Large intestine (tissue), 3 donors: ENCODE data around the gene FAM110D. TPM values are rescaled to one million over a fixed set of nuclear protein-coding genes. Genes with fewer than 3 reads are reported as not detected.
A peak's percentile ranks its signal among the peaks of the same experiment; 100 is the strongest.

Source experiments
- DNase-seq, 2 donors: peaks; one replicate each; pipeline versions ENCODE4 v3.0.0 to v3.0.0-alpha.2; 2013
- H3K27ac ChIP-seq: one replicate; pipeline ENCODE4 v1.5.1; 2013; ENCODE audit warnings: low read length
- H3K27me3 ChIP-seq: 2 replicates; pipeline ENCODE4 v1.6.1; 2013; ENCODE audit warnings: low read length; ENCODE audit not compliant: control insufficient read depth, insufficient read depth
- H3K36me3 ChIP-seq: 2 replicates; pipeline ENCODE4 v1.6.1; 2013; ENCODE audit warnings: low read length; ENCODE audit not compliant: control insufficient read depth, insufficient read depth
- H3K4me1 ChIP-seq: one replicate; pipeline ENCODE4 v1.6.1; 2013; ENCODE audit warnings: low read length; ENCODE audit not compliant: control insufficient read depth, insufficient read depth
- H3K4me3 ChIP-seq: one replicate; pipeline ENCODE4 v1.5.1; 2013; ENCODE audit warnings: low read length
- H3K9me3 ChIP-seq: one replicate; pipeline ENCODE4 v1.6.1; 2013; ENCODE audit warnings: mild to moderate bottlenecking, low read depth, low read length, moderate library complexity; ENCODE audit not compliant: control insufficient read depth
- WGBS: methylation state at CpG from one replicate; pipeline ENCODE4 v1.1.5; 2013; ENCODE audit warnings: low lambda C conversion rate; ENCODE audit not compliant: insufficient coverage; 5-methylcytosine and 5-hydroxymethylcytosine counted together
- polyA plus RNA-seq: library from polyadenylated mRNA; unstranded; fragments of 120-200 nt; gene quantifications from one replicate; pipeline ENCODE4 v1.2.1, GENCODE V29; 2013

Gene FAM110D
- polyA plus RNA-seq, 1 donor, result 0.51 TPM

- no CpG with 5 or more reads among the region's 7 CpGs for WGBS
These were observed 30.9 kb downstream of the FAM110D start for GRCh38 chr1:26189751-26190275.

DNA sequence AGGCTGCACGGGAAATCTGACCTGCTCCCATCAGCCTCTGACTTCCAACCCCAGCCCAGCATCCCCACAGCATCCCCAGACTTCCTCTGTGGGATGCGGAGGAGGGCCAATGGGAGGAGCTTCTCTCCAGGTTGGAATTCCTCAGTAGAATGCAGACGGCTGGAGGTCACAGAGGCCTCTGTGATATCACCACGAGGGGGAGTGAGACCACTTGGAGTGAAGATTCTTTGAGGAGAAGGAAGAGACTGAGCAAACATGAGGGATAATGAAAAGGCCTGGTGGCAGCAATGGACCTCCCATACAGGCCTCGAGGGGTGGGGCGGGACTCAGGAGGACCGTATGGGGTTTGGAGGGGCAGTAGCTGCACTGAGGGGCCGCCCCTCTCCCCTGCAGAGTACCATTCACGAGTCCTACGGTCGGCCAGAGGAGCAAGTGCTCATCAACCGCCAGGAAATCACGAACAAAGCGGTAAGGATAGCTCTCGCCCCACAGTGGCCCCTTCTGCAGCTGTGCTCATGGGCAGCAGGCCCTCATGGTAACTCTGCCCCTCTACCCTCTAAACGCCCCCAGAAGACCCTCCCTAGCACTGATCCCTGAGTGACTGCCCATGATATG lies 31.6 kb downstream of the FAM110D start, which contains the start of gene CATSPER4:
CATSPER4 (plus strand) TSS at position 230 of the 615 bp plus-strand sequence; CDS start at position 256, 26 bp downstream.
- no peaks in the 10 kb centered on the region for H3K27me3 ChIP-seq
- no peaks in the 10 kb centered on the region for H3K4me1 ChIP-seq
- WGBS, result no CpG with 5 or more reads among the region's 16 CpGs
- peaks cover 29% of the 10 kb centered on the region for H3K36me3 ChIP-seq
- no peak within 1 kb of the TSS for H3K4me3 ChIP-seq
- no peak within 1 kb of the TSS for H3K27ac ChIP-seq
- H3K9me3 ChIP-seq, result no peaks in the 10 kb centered on the region
- DNase-seq, result peak in 1 of 2 donors; percentile 25

More at GRCh38 chr1:26189751-26190275, 30.9 kb downstream of the FAM110D start:
- Histone ChIP-seq H3K9me3 (no peaks in the 10 kb centered on the region), H3K4me3 (no peak overlapping the region), H3K4me1 (no peaks in the 10 kb centered on the region), H3K27me3 (no peaks in the 10 kb centered on the region), H3K27ac (no peak overlapping the region), H3K36me3 (peaks cover 29% of the 10 kb centered on the region)
- no peak for DNase-seq

DNA sequence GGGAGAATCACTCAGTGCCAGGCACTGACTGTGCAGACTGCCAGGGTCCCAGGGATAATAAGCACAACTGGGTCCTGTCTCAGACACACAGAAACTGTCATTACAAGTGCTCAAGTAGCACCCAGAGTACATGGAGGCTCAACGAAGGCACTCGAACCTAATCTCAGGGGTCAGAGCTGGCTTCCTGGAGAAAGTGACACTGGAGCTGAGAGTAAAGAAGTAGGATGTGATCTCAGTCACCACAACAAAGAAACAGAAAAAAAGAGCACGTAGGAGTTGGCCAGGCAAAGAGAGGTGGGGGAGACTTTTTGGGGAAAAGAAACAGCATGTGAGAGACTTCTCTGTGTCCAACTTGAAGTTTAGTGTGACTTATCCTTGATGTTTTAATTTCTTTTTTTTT lies 32.9 kb downstream of the FAM110D start:
- Histone ChIP-seq H3K36me3 (peaks cover 26% of the 10 kb centered on the region), H3K27me3 (no peaks in the 10 kb centered on the region), H3K4me1 (no peaks in the 10 kb centered on the region), H3K9me3 (no peaks in the 10 kb centered on the region), H3K4me3 (no peak overlapping the region), H3K27ac (no peak overlapping the region)
- no peak for DNase-seq
- WGBS, result no CpG with 5 or more reads among the region's 3 CpGs

DNA sequence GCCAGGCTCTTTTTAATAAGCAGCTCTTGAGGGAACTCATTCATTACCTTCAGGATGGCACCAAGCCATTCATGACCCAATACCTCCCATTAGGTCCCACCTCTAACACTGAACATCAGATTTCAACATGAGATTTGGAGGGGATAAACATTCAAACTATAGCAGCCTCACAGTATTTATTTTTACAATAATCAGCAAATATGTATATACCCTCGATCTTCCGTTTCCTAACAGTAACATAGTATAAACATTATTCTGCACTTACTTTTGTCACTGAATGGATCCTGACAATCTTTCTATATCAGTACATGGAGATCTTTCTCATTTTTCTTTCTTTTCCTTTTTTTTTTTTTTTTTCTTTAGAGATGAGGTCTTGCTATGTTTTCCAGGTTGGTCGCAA lies 36.9 kb downstream of the FAM110D start:
- Histone ChIP-seq H3K4me3 (no peak overlapping the region), H3K9me3 (no peaks in the 10 kb centered on the region), H3K27me3 (peaks cover 2% of the 10 kb centered on the region), H3K36me3 (no peaks in the 10 kb centered on the region), H3K4me1 (no peaks in the 10 kb centered on the region), H3K27ac (no peak overlapping the region)
- no peak for DNase-seq
- WGBS, result 95% methylated on average over 2 of the region's 3 CpGs

DNA sequence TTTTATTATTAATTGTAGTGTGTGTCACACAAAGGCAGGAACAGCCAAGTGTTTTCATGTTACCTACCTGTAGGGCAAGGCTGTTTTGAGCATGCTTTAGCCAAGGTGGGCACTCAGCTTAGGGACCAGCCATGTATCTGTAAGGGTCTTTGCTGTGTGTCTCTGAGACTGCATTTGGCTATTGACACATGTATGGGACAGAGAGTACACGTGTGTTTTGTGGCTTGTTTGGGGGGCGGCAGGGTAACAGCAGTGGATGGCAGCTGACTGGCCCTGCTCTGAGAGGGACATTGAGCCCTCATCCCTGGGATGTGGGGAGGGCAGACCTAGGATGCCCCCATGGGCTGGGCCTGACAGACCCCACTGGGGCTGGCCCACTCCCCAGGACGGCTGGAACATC lies 38.4 kb downstream of the FAM110D start:
- Histone ChIP-seq H3K9me3 (no peaks in the 10 kb centered on the region), H3K4me1 (peaks cover 5% of the 10 kb centered on the region), H3K27me3 (peaks cover 5% of the 10 kb centered on the region), H3K27ac (no peak overlapping the region), H3K36me3 (no peaks in the 10 kb centered on the region), H3K4me3 (no peak overlapping the region)
- no peak for DNase-seq
- no CpG with 5 or more reads among the region's 3 CpGs for WGBS

- no peak for DNase-seq
- H3K27me3 ChIP-seq, result peaks cover 9% of the 10 kb centered on the region
- no peaks in the 10 kb centered on the region for H3K36me3 ChIP-seq
- no peaks in the 10 kb centered on the region for H3K9me3 ChIP-seq
- H3K4me1 ChIP-seq, result peaks cover 5% of the 10 kb centered on the region
- WGBS, result no CpG with 5 or more reads among the region's 11 CpGs
- no peak overlapping the region for H3K4me3 ChIP-seq
- no peak overlapping the region for H3K27ac ChIP-seq
These were observed 38.9 kb downstream of the FAM110D start for GRCh38 chr1:26197813-26198212.

DNA sequence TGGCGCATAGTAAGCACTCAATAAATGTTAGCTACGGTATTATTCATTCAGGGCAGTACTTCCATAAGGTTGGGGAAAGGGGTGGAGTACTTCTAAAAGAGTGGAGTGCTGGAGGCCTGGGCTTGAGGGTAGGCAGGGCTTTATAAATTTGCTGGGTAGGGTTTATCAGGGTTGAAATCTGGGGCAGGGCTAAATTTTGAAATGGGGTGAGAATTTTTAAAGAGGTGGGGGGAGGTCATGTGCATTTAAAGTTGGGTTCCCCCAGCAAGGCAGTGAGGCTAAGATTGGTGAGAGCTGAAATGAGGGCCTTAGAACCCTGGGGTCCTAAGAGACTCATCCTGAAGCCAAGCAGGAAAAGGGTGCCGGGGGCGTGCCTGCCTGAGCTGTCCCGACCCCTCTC lies 41.5 kb downstream of the FAM110D start:
- Histone ChIP-seq H3K4me1 (peaks cover 5% of the 10 kb centered on the region), H3K36me3 (no peaks in the 10 kb centered on the region), H3K27ac (no peak overlapping the region), H3K9me3 (no peaks in the 10 kb centered on the region), H3K27me3 (peaks cover 15% of the 10 kb centered on the region), H3K4me3 (no peak overlapping the region)
- no CpG with 5 or more reads among the region's 5 CpGs for WGBS
- no peak for DNase-seq

DNA sequence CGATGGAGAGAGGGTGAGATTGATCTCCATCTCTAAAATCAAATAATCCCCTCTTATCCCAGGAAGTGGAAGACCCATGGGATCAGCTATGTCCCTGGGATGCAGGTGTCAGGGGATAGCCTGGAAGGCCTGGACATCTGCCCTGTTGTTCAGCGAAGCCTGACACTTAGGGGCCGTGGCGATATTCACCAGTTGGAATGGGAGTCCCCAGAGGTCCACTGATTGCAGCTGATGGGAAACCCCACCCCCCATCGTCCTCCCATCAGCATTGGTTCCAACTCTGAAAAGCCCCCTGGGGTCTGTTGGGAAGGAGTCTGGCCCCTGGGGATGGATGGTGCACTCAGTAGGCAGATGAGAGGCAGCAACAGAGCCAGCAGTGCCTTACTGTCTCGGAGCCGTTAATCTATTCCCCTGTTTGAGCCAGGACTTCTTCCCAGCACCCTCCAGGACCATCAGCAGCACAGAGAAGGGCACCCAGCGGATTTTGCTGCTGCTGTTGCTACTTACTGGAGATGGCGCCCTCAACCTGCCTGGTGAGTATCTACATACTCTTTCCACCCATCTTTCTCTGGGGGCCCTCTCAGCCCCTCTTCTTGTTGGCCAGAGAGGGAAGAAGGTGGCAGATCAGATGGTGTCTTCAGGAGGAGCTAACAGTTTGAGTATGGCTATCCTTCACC lies 44.9 kb downstream of the FAM110D start:
- Histone ChIP-seq H3K36me3 (no peaks in the 10 kb centered on the region), H3K9me3 (no peaks in the 10 kb centered on the region), H3K4me1 (peaks cover 5% of the 10 kb centered on the region), H3K27ac (no peak overlapping the region), H3K27me3 (peaks cover 13% of the 10 kb centered on the region), H3K4me3 (no peak overlapping the region)
- no CpG with 5 or more reads among the region's 9 CpGs for WGBS
- DNase-seq, result no peak

DNA sequence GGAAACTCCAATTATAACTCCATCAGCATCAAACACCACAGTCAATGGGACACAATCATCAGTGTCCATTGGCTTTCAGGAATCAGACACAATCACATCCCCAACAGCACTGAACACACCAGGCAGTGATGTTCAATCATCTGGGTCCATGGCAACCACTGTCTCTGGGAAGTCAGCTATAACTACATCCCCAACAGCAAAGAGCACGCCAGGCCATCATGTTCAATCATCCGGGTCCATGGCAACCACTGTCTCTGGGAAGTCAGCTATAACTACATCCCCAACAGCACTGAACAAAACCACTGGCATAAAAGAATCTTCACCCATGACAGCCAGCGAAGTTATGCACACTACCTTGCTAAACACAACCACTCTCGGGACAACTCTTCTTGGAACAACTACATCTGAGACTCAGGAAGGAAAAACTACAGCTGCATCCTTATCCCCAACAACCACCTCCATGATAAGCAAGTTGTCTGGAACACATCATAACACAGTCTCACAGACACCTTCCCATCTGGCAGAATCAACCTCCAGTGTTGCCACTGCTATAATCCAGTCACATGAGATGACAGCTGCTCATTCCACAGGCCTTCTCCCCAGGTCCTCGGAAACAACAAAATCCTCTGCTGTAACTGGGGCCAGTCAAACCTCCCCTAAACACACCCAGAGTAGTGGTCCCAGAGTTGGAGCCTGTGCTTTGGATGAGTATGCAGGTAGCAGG lies 51.4 kb downstream of the FAM110D start:
- DNase-seq, result no peak
- Histone ChIP-seq H3K4me3 (no peak overlapping the region), H3K27me3 (no peaks in the 10 kb centered on the region), H3K9me3 (no peaks in the 10 kb centered on the region), H3K36me3 (no peaks in the 10 kb centered on the region), H3K27ac (no peak overlapping the region), H3K4me1 (no peaks in the 10 kb centered on the region)
- WGBS, result no CpG with 5 or more reads among the region's 5 CpGs

GRCh38 chr1:26212726-26213125 lies 53.8 kb downstream of the FAM110D start:
- Histone ChIP-seq H3K4me3 (no peak overlapping the region), H3K4me1 (no peaks in the 10 kb centered on the region), H3K27ac (no peak overlapping the region), H3K27me3 (no peaks in the 10 kb centered on the region), H3K9me3 (no peaks in the 10 kb centered on the region), H3K36me3 (no peaks in the 10 kb centered on the region)
- 100% methylated on average over 1 of the region's 5 CpGs for WGBS
- DNase-seq, result no peak
